Stimulated activated CD4-positive, alpha-beta T cell treated with anti-CD3 and anti-CD28 coated beads, TNF-alpha, amount 100 ng/mL, for 48 hours (primary cell): ENCODE data around the gene OR4D1.
"Not testable (repeated sequence)": the region's sequence is repeated elsewhere in the genome, so short reads cannot be mapped to it uniquely, and the experiment has no call there.

ENCODE experiments used
- DNase-seq, 3 donors: peaks; one replicate each; pipeline ENCODE4 v3.0.0-alpha.2; 2020; ENCODE audit warnings: low read depth in 3 of 3

Gene OR4D1

GRCh38 chr17:58147930-58148434, at the start of gene OR4D1:
OR4D1 (plus strand) TSS chr17:58148384; CDS start chr17:58155154, 6,770 bp downstream.
- no peak for DNase-seq

- DNase-seq, result no peak
Observed at GRCh38 chr17:58100506-58100905, 47.7 kb upstream of the OR4D1 start.

DNA sequence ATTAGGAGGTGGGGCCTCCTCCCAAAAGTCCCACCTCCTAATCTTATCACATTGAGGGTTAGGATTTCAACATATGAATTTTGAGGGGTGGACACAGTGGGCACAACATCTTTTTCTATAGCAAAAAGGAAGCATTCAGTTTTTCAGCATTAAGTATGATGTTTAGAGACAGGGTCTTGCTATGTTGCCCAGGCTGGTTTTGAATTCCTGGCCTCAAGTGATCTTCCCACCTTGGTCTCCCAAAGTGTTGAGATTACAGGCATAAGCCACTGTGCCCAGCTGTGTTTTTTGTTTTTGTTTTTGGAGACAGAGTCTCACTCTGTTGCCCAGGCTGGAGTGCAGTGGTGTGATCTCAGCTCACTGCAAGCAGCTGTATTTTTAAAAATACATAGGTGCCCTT, 46.3 kb upstream of the OR4D1 start:
- not testable (repeated sequence) for DNase-seq

DNA sequence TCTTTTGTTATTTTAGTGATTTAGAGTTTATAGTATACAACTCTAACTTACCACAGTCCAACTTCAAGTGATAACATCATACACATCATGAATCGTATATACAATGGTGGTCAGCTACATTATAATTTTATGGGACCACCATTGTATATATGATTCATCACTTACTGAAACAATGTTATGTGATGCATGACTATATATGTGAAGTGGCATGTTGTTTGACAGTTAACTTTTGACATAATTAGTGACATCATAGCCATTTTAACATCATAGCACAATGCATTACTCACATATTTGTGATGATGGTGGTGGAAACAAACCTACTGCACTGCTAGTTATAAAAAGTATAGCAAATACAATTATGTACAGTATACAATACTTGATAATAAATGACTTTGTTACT, 43.1 kb upstream of the OR4D1 start:
- no peak for DNase-seq

DNA sequence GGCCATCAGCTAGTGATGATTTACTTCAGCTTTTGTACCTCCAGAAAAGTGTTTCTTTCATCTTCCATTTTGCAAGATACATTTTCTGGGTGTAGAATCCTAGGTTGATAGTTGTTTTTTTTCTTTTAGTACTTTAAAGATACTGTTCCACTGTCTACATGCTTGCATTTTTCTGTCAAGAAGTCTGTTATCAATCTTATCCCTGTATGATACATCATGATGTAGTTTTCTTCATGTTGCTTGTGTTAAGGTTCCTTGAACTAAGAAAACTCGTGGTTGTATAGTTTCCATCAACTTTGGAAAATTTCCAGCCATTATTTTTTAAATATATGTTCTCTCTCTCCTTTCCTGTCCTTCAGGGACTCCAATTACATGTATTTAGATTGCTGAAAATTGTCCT, 40.9 kb upstream of the OR4D1 start:
- no peak for DNase-seq

GRCh38 chr17:58109197-58109596, 39.0 kb upstream of the OR4D1 start:
- DNase-seq, result no peak

DNA sequence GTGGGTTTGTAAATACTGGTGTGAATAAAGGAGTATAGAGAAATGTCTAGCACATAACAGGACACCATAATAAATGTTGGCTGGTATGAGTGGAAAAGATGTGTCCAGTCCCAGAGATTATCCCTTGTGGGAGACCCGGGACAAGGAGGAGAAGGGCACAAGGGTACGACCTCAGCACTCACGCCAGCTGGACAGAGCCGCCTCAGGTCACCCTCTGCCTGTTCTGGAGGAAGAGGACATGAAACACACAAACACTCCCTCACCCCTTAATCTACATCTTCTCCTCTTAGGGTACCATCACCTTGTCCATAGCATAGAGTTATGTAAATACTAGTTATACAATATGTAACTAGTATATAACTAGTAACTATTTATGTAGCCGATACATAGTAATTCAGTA, 38.2 kb upstream of the OR4D1 start:
- no peak for DNase-seq

DNA sequence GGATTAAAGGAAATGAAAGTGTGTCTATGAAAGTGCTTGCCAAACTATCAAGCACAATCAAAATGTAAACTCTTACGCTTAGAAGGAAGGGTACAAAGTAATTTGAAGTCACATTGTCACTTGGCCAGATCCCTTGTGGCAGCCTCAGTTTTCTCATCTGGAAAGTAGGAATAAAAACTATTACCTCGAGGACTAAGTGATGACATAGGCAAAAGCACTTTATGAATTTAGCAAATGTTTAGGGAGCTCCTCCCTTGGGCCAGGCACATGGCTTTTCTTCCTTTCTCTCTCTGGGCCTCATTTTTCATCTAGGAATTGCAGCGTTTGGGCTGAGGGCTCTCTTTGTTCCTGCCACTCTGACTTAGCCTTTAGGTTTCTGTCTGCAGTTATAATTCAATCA, 36.5 kb upstream of the OR4D1 start:
- no peak for DNase-seq

DNA sequence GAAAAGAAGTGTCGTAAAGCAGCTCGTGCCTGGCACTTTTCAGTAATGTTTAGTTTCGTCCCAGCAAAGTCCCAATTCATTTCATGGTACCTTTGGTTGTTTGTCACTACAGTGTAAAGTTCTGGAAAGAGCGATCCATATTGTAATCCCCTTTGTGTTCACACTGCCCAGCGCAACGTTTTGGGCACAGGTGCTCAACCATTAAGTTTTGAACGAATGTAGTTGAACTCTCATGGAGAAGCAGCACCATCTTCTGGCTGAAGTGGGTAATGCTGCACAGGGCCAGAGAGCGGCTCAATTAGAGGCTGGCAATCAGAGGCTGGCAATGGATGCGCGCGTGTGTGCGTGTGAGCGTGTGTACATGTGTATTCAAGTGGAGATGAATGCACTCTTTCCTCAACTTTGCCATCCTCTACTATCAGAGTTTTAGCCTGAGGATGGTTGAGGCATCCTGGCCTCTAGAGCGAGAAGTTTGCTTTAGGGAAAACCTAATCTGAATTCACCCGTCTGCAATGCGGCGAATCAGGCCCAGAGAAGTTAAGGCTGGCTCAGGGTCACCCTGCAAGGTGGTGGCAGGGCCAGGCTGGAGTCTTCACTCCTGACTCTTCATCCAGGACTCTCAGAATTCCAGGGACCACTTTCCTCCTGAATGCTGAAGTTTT, 35.1 kb upstream of the OR4D1 start:
- peak; percentile 72 to 82 (median 81) for DNase-seq

DNA sequence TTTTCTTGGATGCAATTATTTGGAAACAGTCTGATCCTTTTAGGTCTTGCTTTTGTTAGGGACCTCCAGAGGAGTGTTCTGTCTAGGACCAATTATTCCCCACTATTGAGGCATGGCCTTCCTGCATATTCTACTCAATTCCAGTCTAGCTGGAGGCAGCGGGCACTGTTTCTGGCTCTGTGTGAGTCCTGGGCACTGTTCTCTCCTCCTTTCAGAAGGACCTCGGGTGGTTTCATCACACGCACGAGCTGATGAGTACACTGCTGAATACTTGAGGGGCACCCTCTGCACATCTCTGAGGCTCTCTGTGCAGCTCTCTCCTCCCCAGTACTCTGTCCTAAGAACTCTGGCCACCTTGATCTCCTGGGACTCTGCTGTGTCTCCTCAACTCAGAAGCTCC, 34.2 kb upstream of the OR4D1 start:
- no peak for DNase-seq

DNA sequence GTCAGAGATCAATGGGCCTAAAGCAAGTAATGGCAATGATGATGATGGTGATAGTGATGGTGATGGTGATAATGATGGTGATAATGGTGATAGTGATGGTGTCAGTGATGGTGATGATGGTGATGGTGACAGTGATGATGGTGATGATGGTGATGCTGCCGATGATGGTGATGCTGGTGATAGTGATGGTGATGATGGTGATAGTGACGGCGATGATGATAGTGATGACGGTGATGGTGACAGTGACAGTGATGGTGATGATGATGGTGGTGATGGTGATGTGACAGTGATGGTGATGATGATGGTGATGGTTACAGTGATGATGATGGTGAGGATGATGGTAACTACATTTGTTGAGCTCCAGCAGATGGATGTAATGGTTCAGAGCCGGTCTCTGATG, 30.8 kb upstream of the OR4D1 start:
- DNase-seq, result no peak

DNA sequence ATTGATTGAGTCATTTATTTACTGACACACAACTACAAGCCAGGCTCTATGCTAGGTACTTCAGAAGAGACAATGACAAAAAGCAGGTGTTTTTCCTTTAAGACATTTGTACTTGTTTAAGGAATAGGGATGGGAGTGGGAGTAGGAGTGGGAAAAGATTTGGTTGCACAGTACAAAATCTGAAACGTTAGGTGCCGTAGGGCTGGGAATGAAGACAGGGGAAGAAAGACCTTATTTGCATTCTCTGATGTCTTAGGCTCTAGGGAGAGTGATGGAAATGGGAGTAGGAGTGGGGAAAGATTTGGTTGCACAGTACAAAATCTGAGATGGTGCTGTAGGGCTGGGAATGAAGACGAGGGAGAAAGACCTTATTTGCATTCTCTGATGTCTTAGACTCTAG, 28.7 kb upstream of the OR4D1 start:
- DNase-seq, result no peak

GRCh38 chr17:58120195-58120822, 27.9 kb upstream of the OR4D1 start:
- DNase-seq, result peak in 2 of 3 donors; percentile 21 to 27

GRCh38 chr17:58121925-58122324, 26.3 kb upstream of the OR4D1 start:
- DNase-seq, result no peak

DNA sequence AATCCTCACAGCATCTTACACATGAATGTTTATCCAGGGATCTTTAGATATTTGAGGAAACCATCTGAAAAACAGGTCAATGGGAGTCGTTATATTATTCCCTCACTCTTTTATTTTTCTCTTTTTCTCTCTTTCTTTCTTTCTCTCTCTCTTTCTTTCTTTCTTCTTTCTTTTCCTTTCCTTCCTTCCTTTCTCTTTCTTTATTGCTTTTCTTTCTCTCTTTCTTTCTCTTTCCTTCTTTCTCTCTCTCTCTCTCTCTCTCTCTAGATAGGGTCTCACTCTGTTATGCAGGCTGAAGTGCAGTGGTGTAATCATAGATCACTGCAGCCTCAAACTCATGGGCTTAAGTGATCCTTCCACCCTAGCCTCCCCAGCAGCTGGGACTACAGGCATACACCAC, 20.3 kb upstream of the OR4D1 start:
- no peak for DNase-seq

DNA sequence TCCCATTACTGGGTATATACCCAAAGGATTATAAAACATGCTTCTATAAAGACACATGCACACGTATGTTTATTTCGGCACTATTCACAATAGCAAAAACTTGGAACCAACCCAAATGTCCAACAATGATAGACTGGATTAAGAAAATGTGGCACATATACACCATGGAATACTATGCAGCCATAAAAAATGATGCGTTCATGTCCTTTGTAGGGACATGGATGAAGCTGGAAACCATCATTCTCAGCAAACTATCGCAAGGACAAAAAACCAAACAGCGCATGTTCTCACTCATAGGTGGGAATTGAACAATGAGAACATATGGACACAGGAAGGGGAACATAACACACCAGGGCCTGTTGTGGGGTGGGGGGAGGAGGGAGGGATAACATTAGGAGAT, 15.5 kb upstream of the OR4D1 start:
- not testable (repeated sequence) for DNase-seq

- DNase-seq, result no peak
Observed at GRCh38 chr17:58136669-58137279, 11.4 kb upstream of the OR4D1 start.

DNA sequence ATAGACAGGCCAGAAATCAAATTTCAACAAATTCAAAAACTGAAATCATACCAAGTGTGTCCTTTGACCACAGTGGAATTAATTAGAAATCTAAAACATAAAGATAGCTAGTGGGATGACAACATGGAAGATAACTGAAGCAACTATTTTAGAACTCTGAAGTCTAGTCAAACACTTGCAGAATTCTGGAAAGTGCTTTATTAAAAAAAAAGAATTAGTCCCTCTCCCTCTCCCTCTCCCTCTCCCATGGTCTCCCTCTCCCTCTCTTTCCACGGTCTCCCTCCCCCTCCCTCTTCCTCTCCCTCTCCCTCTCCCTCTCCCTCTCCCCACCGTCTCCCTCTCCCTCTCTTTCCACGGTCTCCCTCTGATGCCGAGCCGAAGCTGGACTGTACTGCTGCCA, 6.7 kb upstream of the OR4D1 start:
- DNase-seq, result no peak

DNA sequence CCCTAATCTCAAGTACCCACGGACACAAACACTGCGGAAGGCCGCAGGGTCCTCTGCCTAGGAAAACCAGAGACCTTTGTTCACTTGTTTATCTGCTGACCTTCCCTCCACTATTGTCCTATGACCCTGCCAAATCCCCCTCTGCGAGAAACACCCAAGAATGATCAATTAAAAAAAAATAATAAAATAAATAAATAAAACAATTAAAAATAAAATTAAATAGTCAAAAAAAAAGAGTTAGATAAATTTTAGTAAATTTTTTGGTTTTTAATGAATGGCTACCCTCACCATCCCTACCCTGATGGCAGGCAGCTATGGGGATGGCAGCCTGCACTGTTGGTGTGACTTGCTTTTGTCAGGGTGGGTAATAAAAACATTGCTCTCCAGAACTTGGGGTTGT, 4.8 kb upstream of the OR4D1 start:
- not testable (repeated sequence) for DNase-seq

GRCh38 chr17:58144801-58145200, 3.4 kb upstream of the OR4D1 start:
- no peak for DNase-seq

- DNase-seq, result no peak
Observed at GRCh38 chr17:58148609-58149008, 425 bp downstream of the OR4D1 start.

- DNase-seq, result no peak
Observed at GRCh38 chr17:58150394-58150793, 2.2 kb downstream of the OR4D1 start.

DNA sequence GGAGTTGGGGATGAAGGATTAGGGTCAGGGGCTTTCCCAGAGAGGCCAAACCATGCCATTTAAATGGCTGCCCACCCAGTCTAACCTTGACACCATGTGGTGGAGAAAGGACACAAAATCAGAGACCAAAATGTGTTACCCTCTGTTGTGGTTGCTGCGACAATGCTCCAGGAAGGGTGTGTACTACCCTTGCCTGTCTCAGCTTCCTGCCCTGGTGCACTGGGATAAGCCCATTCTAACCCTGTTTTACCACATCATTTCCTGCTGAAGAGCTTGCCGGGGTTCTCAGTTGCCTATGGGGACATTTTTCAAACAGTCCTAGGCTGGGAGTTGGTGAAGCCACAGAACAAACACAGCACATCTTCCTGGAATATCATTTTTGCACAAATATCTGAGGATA, 4.9 kb downstream of the OR4D1 start:
- DNase-seq, result peak in 1 of 3 donors; percentile 5
